Stimulated activated CD4-positive, alpha-beta T cell treated with anti-CD3 and anti-CD28 coated beads, Interleukin-4, amount 100 ng/mL, for 4 hours (primary cell): ENCODE measurements around the gene SLCO2B1.

Experiments used
- DNase-seq, 2 experiments: peaks; one replicate each; pipeline ENCODE4 v3.0.0-alpha.2; 2020

SLCO2B1 gene

GRCh38 chr11:75229466-75229865 lies 78.6 kb downstream of the SLCO2B1 start:
- DNase-seq: no peak

- no peak for DNase-seq
Observed at GRCh38 chr11:75230621-75231020, 79.7 kb downstream of the SLCO2B1 start.

DNA sequence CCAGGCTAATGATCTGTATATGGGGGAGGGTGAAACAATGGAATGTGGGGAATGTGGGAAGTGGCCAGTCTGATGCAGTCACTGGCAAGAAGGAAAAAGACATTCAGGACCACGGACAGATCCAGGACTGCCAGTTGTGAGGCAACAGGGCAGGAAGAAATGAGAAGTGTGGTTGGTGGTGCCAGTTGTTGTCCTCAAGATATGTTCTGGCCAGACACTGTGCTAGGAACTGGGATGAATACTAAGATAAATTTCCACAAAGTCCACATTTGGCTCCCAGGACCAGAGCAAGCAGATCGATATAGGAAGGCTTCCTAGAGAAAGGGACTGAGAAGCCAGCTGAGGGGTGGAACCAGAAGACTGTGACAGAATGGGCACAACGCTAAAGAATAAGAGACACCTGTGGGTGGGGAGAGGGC lies 82.9 kb downstream of the SLCO2B1 start:
- no peak for DNase-seq

- no peak for DNase-seq
Observed at GRCh38 chr11:75236062-75236461, 85.2 kb downstream of the SLCO2B1 start.

GRCh38 chr11:75237050-75237449 lies 86.1 kb downstream of the SLCO2B1 start:
- no peak for DNase-seq

DNA sequence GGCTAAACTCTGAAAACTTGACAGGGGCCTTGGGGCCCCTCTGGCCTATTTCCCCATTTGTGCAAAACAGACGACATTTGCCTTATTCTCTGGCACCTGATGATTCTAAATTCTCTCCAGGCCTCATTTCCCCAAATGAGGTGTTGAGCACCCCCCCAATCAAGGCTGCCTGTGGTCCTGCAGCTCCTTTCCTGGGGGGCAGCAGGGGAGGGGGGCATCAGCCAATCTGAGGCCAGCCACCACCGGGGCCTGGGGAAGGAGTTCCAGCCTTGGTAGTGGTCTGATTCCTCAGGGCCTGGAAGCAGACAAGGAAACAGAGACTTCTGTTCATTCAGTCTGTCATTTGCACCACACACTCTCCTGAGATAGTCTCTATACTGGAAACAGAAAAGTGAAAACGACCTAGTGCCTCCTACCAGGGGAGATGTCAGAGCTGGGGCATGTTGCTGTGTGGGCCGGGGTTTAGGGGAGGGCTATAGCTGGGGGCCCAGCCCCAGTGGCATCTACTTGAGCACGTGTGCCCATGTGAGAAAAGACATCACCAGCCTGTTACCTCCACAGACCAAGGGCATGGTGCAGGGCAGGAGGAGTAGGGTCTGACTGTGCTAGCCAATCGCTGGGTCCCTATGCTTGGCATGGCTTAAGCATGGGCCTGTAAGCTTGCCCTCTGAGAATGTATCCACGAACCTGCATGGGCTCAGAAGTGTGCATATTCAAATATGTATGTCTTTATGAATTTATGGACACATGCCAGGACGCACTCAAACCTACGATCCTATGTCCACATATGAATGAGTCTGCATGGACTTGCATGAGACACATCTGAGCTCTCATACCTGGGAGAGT lies 87.9 kb downstream of the SLCO2B1 start:
- no peak for DNase-seq

DNA sequence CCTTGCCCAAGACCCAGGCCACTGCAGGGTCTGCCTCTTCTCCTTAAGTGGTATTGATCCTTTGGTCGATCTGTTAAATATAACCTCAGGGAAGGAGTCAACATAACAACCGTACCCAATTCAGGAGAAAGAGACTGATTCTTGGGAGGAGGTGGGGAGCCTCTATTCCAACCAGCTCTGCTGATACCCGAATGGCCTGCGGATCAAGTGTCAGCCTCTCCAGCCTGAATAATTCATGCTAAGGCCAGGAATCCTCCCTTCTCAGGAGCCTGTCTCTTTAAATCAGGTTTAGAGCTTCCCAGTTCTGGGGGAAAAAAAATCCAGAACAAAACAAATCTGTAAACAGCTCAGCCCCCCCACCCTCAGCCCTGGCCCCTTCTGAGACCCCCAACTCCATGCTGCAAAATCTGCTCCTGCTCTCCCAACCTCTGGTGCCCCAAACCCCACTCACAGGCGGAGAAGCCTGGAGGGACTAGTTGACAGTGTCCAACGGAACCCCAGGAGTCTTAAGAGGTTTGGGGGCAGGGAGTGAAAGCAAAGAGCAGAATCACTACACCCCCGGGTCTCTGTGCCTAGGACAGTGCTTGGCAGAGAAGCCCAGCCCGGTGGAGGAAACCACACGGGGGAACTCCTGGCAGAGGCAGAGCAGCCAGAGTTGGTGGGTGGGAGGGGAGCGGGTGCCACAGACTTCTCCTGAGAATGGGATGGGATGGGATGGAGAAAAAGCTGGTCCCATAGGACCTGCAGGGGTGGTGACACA lies 88.8 kb downstream of the SLCO2B1 start:
- DNase-seq: no peak

DNA sequence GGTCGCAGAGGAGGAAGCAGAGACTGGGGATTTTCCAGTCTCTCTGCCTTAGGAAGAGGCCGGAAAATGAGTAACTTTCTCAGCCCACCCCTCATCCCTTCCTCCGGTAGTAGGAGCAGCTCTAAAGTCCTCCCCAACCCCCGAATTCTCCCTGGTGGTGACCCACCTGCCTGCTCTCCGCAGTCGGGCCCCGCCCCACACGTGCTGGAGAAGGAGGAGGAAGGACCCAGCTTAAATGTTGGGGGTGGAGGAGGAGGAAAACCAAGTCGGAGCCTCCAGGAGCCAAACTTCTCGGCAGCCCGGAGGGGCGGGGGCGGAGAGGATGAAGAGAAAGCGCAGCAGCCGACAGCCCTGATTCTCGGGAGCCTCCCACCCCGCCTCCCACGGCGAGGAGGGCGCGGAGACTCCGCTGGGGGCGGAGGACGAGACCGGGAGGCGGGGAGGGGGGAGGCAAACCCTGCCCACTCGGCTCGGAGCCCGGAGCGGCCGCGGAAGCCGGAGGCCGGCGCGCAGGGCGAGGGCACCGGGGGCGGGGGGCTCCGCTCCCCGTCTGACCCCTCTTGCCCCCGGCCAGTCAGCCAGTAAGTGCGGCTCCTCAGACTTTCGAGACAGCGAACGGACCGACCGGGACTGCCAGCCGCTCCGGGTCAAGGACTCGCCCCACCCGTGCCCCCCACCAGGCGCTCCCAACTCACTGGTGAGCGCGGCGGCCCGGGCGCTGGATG lies 89.6 kb downstream of the SLCO2B1 start, which contains the start of gene TPBGL:
Gene TPBGL (plus strand): TSS at position 464 of the 725 bp plus-strand sequence. CDS start 276 bp downstream, outside the sequence.
- DNase-seq: peak; percentile 36 to 58

- peak; percentile 81 to 88 for DNase-seq
Observed at GRCh38 chr11:75241036-75241905, 90.4 kb downstream of the SLCO2B1 start.

GRCh38 chr11:75241906-75242644 lies 91.2 kb downstream of the SLCO2B1 start:
- DNase-seq: no peak

DNA sequence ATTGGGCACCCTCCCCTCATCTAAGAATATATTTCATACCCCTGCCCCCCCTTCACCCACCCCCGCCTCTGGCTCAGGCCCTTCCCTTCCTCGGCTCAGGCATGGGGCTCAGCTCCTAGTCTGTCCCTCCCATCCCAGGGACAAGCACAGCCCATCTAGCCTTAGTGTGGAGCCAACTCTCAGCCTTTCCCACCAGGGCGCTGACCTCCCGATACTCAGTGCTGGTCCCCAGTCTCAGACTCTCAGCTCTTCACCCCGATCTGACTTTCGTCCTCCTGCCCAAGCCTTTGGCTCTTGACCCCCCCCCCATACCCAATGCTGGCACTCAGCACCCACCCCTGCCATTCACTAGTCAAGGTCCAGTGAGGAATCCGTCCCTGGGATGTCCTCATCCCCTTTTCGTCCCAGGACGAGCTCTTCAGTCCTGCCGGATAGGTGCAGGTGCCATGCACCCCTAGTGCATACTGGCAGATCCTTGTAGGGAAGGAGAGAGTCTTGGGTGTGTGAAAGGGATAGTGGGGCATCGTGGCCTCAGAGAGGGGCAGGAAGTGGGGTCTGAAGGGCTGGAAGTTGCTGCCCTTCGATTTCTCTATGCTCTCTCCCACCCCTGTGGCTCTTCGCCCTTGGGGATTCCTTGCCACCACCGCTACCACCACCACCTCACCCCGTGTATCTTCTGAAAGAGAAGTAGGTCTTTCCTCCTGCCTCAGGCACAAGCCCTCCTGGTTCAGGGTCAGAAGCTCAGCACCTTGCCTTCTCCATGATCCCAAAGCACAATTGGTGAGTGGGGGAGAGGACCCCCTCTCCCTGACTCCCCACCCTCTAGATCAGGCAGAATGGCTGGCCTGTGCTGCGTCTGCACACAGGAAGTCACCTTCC lies 92.1 kb downstream of the SLCO2B1 start:
- DNase-seq: no peak

DNA sequence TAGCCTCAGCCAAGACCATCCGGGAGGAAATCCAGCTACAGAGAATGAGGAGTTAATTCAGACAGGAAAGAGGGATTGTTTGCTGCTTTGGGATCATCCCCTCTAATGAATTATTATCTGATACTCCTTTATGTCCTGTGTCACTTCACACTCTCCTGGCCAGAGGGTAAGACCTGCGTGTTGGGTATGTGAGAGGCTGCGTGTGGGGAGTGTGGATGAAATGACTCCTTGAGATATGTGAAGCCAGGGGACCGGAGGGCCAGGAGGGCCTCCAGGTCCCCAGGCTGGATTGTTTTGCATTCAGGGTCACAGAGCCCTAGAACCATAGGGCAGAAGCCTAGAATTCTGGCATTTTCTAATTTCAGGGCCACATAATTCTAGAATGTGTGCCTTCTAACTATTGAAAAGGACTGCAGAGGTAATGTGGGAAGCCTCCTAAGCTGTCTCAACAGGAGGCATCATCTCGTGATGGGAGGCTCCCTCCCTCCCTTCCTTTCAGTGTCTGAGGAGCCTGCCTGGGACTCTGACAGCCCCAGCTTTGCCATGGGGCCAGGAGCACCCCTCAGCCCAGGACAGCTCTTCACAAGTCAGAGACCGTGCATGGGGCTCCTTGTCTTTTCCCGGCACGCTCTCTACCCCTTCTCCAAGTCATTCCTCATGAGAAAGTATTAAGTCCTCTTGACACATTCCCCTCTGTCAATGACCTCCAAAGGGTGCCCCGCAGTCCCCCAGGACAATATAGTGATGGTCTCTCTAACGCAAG lies 93.3 kb downstream of the SLCO2B1 start:
- DNase-seq: no peak

- no peak for DNase-seq
Observed at GRCh38 chr11:75245356-75246005, 94.6 kb downstream of the SLCO2B1 start.

DNA sequence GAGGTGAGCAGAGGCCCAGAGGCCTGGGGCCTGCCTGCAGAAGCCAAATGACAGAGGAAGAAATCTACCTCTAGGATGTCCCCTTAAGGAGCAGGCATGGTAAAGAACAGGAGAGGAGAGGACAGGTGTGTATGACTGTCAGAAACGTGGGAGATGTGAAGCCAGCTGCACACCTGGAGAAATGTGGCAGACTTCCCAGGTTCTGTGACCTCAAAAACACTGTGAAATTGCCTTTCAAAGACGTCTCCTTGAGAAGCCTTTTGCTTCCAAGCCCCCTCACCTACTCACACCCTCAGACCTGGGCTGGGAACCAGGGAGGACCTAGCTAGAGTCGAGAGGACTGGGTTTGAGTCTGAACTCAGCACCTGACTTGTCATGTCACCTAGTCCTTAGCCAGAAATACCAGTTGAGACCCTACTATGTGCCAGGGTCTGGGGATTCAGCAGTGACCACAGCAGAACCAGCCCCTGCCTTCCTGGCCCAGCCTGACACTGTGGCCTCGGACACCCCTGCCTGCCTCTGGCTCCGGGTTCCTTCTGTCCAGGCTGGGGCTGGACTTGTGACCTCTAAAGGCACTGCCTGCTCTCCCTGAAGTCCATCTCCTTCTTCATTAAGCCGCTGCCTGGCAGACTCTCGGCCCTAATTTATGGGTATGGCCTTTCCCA lies 95.2 kb downstream of the SLCO2B1 start:
- no peak for DNase-seq

- no peak for DNase-seq
Observed at GRCh38 chr11:75246671-75247350, 95.9 kb downstream of the SLCO2B1 start.

- no peak for DNase-seq
Observed at GRCh38 chr11:75248924-75249256, 98.0 kb downstream of the SLCO2B1 start.

GRCh38 chr11:75249704-75250103 lies 98.8 kb downstream of the SLCO2B1 start:
- no peak for DNase-seq

DNA sequence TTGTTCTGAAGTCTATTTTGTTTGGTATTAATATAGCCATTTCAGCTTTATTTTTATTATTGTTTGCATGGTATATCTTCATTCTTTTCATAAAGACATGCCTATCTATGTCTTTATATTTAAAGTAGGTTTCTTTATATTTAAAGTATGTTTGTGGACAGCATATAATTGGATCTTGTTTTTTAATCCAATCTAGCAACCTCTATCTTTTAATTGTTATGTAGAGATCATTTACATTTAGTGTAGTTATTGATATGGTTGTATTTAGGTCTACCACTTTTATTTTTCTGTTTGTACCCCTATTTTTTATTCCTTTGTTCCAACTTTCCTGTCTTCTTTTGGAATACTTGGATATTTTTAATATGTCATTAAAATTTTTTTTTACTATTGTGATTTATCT lies 103.4 kb downstream of the SLCO2B1 start:
- DNase-seq: no peak
